Neural cell (in vitro differentiated cells): ENCODE results near the gene PRSS53. TPM values are rescaled to one million over a fixed set of nuclear protein-coding genes. Genes with fewer than 3 reads are reported as not detected.
A peak's percentile ranks its signal among the peaks of the same experiment; 100 is the strongest.

ENCODE experiments used
- H2AFZ ChIP-seq: fragments of 200-600, 300-800 bp; sonication (generic), shearing (Covaris generic); 2 replicates; pipeline ENCODE4 v1.6.0; 2014; ENCODE audit warnings: low read depth, mild to moderate bottlenecking, antibody characterized with exemption, low read length, moderate library complexity
- H3F3A ChIP-seq: fragments of 200-600 bp; shearing (Covaris generic); 2 replicates; pipeline ENCODE4 v1.6.1; 2016; ENCODE audit warnings: mild to moderate bottlenecking, moderate library complexity, mixed read lengths, antibody characterized with exemption, low read length; ENCODE audit not compliant: insufficient read depth, poor library complexity, severe bottlenecking
- H3K27ac ChIP-seq: fragments of 200-600, 300-800 bp; sonication (generic), shearing (Covaris generic); 2 replicates; pipeline ENCODE4 v1.5.1; 2014; ENCODE audit warnings: mild to moderate bottlenecking, low read length, moderate library complexity
- H3K27me3 ChIP-seq: fragments of 300-800, 200-600 bp; sonication (generic), shearing (Covaris generic); 2 replicates; pipeline ENCODE4 v1.6.0; 2014; ENCODE audit warnings: mild to moderate bottlenecking, low read depth, low read length, moderate library complexity; ENCODE audit not compliant: insufficient read depth
- H3K36me3 ChIP-seq: fragments of 300-800, 200-600 bp; sonication (generic), shearing (Covaris generic); 2 replicates; pipeline ENCODE4 v1.5.1; 2014; ENCODE audit warnings: mild to moderate bottlenecking, antibody characterized with exemption, low read length, moderate library complexity; ENCODE audit not compliant: insufficient read depth
- H3K4me2 ChIP-seq: fragments of 300-800, 200-600 bp; sonication (generic), shearing (Covaris generic); 2 replicates; pipeline ENCODE4 v1.6.0; 2014; ENCODE audit warnings: mild to moderate bottlenecking, low read length
- H3K4me3 ChIP-seq: fragments of 300-800, 200-600 bp; sonication (generic), shearing (Covaris generic); 2 replicates; pipeline ENCODE4 v1.5.1; 2014; ENCODE audit warnings: mild to moderate bottlenecking, low read length, moderate library complexity
- H3K79me2 ChIP-seq: fragments of 200-600 bp; shearing (Covaris generic); replicated peaks from 2 replicates; pipeline ENCODE4 v1.6.0; 2014; ENCODE audit warnings: mild to moderate bottlenecking, low read length, moderate library complexity; ENCODE audit not compliant: insufficient read depth
- H3K9ac ChIP-seq: fragments of 300-800, 200-600 bp; sonication (generic), shearing (Covaris generic); 2 replicates; pipeline ENCODE4 v1.6.1; 2016; ENCODE audit warnings: mild to moderate bottlenecking, low read length, mixed read lengths
- H3K9me2 ChIP-seq: fragments of 200-600 bp; shearing (Covaris generic); 2 replicates; pipeline ENCODE4 v1.6.1; 2016; ENCODE audit warnings: mild to moderate bottlenecking, low read length, mixed read lengths; ENCODE audit not compliant: insufficient read depth
- H3K9me3 ChIP-seq: fragments of 200-600, 300-800 bp; sonication (generic), shearing (Covaris generic); 2 replicates; pipeline ENCODE4 v1.6.1; 2016; ENCODE audit warnings: mild to moderate bottlenecking, mixed run types, low read length, moderate library complexity, mixed read lengths
- H4K20me1 ChIP-seq: fragments of 200-600 bp; shearing (Covaris generic); 2 replicates; pipeline ENCODE4 v1.6.1; 2016; ENCODE audit warnings: mild to moderate bottlenecking, mixed run types; ENCODE audit not compliant: insufficient read depth
- CTCF ChIP-seq: fragments of 450-650 bp; IDR thresholded peaks from 2 replicates; pipeline ENCODE4 v1.5.1; 2014; ENCODE audit warnings: antibody characterized with exemption, mild to moderate bottlenecking, moderate library complexity; ENCODE audit not compliant: poor library complexity, severe bottlenecking
- EP300 ChIP-seq: fragments of 450-650 bp; conservative IDR thresholded peaks from 2 replicates; pipeline ENCODE4 v1.6.1; 2014; ENCODE audit warnings: antibody characterized with exemption, mild to moderate bottlenecking, moderate library complexity; ENCODE audit not compliant: poor library complexity, severe bottlenecking
- EZH2 ChIP-seq: fragments of 200-600, 300-800 bp; shearing (Covaris generic), sonication (generic); IDR thresholded peaks from 2 replicates; pipeline ENCODE4 v1.6.1; 2014; ENCODE audit warnings: antibody characterized with exemption, low read length, borderline replicate concordance, mild to moderate bottlenecking; ENCODE audit not compliant: insufficient read depth, poor library complexity, severe bottlenecking
- MXI1 ChIP-seq: fragments of 450-650 bp; conservative IDR thresholded peaks from 2 replicates; pipeline ENCODE4 v1.6.1; 2014; ENCODE audit warnings: antibody characterized with exemption, mild to moderate bottlenecking; ENCODE audit not compliant: poor library complexity, severe bottlenecking
- POLR2AphosphoS5 ChIP-seq: IDR thresholded peaks from 2 replicates; pipeline ENCODE4 v1.6.1; 2012
- RAD21 ChIP-seq: fragments of 450-650 bp; conservative IDR thresholded peaks from 2 replicates; pipeline ENCODE4 v1.6.1; 2014; ENCODE audit warnings: antibody characterized with exemption, mild to moderate bottlenecking, moderate library complexity
- REST ChIP-seq: IDR thresholded peaks from 2 replicates; pipeline ENCODE4 v1.6.1; 2012; ENCODE audit warnings: borderline replicate concordance
- SMC3 ChIP-seq: fragments of 450-650 bp; conservative IDR thresholded peaks from 2 replicates; pipeline ENCODE4 v1.6.1; 2014; ENCODE audit warnings: antibody characterized with exemption, mild to moderate bottlenecking, moderate library complexity; ENCODE audit not compliant: poor library complexity
- TAF1 ChIP-seq: IDR thresholded peaks from 2 replicates; pipeline ENCODE4 v1.6.1; 2012; ENCODE audit warnings: low read depth
- polyA plus RNA-seq: library from polyadenylated mRNA; depleted of rRNA; stranded (reverse); fragments of >200 nt; gene quantifications from 2 replicates; pipeline ENCODE4 v1.2.3, GENCODE V29; 2014

PRSS53 gene
- polyA plus RNA-seq, 1 donor from 2014 or later, result 9.3 TPM

- H3K27me3 ChIP-seq, result no peaks in the 10 kb centered on the region
- H3F3A ChIP-seq, result no peaks in the 10 kb centered on the region
- no peak overlapping the region for H2AFZ ChIP-seq
- H3K36me3 ChIP-seq, result peaks cover 6% of the 10 kb centered on the region
- no peak overlapping the region for H3K4me3 ChIP-seq
- H3K9ac ChIP-seq, result no peak overlapping the region
- no peak overlapping the region for H3K27ac ChIP-seq
- H3K4me2 ChIP-seq, result no peak overlapping the region
- H4K20me1 ChIP-seq, result no peaks in the 10 kb centered on the region
- no peak for TF ChIP-seq EP300
- TF ChIP-seq CTCF, result no peak
- no peak for TF ChIP-seq RAD21
- no peak for TF ChIP-seq SMC3
- no peak for TF ChIP-seq REST
- no peak for TF ChIP-seq EZH2
- no peak for TF ChIP-seq TAF1
- TF ChIP-seq MXI1, result no peak
- no peak for TF ChIP-seq POLR2AphosphoS5
- H3K9me3 ChIP-seq, result no peaks in the 10 kb centered on the region
- no peaks in the 10 kb centered on the region for H3K9me2 ChIP-seq
- peaks cover 37% of the 10 kb centered on the region for H3K79me2 ChIP-seq
These were observed 12.4 kb downstream of the PRSS53 start for GRCh38 chr16:31076319-31076718.

- no peaks in the 10 kb centered on the region for H3K9me2 ChIP-seq
- peak overlapping the region; percentile 96 for H3K9ac ChIP-seq
- peak overlapping the region; percentile 67 for H2AFZ ChIP-seq
- peak overlapping the region; percentile 97 for H3K4me2 ChIP-seq
- H3F3A ChIP-seq, result no peaks in the 10 kb centered on the region
- no peaks in the 10 kb centered on the region for H4K20me1 ChIP-seq
- no peaks in the 10 kb centered on the region for H3K27me3 ChIP-seq
- no peak for TF ChIP-seq EZH2
- peaks cover 43% of the 10 kb centered on the region for H3K79me2 ChIP-seq
- no peaks in the 10 kb centered on the region for H3K9me3 ChIP-seq
- peak overlapping the region; percentile 77 for H3K4me3 ChIP-seq
- H3K27ac ChIP-seq, result peak overlapping the region; percentile 95
- H3K36me3 ChIP-seq, result peaks cover 6% of the 10 kb centered on the region
These were observed 13.9 kb downstream of the PRSS53 start for GRCh38 chr16:31074814-31075183.
